NCI-H128 (cell line): ENCODE results near the gene TBC1D22B.
A peak's percentile ranks its signal among the peaks of the same experiment; 100 is the strongest.

Experiments
- DNase-seq: peaks from one replicate; lab custom pipeline; 2025; ENCODE audit not compliant: unreplicated experiment; lab: John Stamatoyannopoulos, UW

The TBC1D22B gene

DNA sequence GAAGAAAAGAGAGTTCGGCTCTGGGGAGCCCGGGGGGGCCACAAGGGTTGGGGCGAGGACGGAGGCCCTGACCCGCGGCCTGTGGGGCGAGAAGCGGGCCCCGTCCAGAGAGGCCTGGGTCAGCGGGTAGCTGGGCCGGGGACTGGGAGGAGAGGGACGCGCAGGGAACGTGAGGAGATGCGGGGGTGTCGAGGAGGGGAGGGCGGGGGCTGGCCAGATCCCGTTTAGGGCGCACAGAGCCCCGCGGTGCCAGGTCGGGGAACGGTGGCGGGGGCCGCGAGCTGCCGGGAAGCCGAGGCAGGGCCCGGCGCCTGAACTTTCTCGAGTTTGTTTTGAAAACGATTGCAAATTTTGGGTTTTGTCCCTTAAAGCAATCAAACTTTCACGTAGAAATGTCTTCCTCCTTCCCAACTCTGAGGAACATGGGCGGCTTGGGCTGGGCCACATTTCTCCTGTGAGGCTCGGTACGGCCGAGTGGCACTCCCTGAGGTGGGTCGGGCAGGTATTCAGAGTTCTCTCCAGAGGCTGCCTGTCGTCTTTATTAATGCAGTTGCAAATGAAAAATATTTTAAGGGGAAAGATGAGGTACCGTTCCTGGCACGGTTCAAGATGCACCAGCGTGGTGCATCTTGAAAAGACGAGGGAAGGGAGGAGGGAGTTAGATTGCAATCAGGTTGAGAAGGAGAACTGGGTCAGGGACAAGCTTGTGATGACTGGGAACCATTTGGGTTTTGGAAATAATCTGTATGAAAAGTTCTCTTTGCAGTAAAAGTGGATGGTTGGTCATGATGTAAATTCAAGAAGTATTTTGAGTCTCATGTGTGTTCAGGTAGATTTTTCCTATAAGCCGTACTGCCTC is 97.2 kb downstream of the TBC1D22B start:
- no peak for DNase-seq

DNA sequence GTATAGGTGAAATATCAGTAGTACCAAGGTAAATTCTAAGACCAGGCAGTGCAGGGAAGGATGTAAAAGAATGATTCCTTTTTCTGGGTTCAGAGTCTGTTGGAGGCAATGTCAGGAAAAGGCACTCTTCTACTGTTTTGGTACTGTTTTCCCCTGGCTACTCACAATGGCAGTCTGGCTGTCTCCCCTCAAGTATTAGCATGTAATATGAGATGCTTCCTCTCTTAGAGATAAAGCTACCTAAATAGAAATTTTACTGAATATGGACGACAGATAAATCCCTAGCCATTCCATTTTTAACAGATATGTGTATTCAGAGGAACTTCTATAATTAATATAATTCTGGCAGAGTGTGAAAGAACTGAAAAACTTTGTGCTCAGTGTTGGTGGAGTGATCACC is 99.7 kb downstream of the TBC1D22B start:
- DNase-seq: no peak

DNA sequence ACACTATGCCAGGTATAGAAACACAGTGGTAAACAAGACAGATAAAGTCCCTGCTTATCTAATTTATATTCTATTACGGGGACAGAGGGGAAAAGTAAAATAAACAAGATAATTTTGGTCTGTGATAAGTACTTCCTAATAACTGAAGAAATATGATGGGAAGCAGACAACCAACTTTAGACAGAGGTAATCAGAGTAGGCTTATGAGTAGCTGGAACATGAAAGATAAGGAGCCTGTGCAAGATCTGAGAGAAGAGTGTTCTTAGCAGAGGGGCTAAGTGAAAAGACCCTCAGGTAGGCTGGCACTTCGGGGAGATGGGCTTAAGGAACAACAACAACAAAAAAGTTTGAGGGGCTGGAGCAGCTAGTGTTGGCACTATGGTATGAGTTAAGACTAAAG is 100.3 kb downstream of the TBC1D22B start:
- DNase-seq: no peak

DNA sequence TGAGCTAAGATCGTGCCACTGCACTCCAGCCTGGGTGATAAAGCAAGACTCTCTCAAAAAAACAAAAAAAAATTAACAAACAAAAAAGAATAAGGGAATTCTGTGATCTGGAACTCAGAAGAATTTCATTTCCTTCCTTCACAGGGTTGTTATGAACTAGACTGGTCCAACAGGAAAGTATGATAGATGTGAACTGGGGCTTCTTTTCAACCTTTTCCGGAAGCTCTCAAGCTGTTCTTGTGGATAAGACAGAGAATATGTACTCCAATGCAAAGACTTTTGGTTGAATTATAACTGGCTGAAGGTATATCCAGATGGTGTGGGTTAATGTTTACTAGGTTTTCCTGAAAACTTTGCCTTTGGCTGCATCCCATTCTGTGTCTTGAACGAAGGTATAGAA is 101.5 kb downstream of the TBC1D22B start:
- no peak for DNase-seq

DNA sequence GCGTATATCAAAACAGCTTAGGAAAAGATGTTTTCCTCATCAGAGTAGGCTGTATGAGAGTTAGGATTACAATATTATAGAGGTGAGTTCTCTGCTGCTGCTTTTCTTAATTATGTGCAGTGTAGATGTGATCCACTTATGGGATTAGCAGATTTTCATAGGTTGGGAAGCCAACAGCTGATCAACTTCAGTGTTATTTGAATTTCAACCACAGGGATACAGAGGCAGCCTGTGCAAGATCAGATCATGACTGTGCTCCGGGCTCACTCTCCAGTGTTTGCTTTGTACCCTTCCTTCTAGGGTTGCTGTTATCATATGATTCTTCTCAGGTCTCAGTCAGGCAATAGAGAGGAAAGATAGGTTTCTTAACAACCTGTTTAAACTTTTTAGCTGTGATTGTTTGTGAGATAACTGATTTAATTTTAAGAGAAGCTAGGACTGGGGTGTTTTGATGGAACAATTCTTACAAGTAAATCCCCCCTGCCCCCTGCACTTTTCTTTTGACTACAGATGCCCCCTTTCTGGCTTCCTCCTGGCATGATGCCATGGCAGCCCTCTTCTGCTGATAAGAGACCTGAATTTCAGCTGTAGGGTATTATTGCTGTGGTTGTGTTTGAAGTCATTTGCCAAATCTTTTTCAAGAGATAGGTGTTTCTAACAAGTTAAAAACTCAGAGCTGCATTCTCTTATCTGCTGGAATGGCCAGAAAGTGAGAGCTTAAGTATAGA is 104.7 kb downstream of the TBC1D22B start:
- no peak for DNase-seq

DNA sequence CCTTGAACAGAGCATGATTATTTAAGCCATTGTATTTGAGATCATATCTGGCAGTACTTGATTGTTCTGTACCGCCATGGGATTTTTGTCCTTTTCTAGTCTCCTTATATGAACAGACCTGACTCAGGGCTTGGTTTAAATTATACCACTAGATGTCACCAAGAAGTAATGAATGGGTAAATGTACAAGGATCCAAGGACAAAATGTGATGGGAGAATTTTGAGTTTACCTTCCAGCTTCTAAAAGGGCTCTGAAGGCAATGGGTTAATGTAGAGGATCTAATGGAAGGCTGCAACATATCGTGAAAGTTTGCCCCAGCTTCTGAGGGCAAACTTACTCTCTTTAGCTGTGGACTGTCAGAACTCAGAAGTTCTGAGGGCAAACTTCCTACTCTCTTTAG is 108.2 kb downstream of the TBC1D22B start:
- no peak for DNase-seq

DNA sequence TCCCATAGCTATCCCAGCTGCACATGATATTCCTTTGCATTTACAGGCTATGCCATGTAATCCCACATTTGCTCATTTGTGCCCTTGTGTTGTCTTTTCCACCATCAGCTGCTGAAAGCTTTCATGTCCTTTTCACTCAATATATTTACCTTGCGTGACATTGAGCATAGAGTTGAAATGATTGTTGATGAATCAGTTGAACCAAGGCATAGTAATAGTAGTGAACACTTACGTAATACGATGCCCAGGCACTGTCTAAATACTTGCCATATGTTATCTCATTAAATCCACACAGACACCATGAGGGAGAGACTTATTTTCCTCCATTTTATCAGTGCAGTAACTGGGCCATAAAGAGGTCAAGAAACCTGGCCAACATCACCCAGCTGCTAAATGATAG is 109.3 kb downstream of the TBC1D22B start:
- no peak for DNase-seq

DNA sequence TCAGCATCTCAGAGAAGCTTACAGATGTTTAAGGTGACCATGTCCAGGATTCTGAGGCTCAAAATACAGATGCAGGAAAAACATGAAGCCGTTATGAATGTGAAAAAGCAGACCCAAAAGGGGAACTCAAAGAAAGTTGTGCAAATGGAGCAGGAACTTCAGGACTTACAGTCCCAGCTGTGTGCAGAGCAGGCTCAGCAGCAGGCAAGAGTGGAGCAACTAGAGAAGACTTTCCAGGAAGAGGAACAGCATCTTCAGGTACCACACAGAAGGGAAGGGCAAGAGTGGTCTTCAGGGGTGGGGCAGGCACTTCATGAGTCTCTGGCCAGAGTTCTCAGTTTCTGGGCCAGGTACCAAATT is 111.4 kb downstream of the TBC1D22B start:
- DNase-seq: no peak

DNA sequence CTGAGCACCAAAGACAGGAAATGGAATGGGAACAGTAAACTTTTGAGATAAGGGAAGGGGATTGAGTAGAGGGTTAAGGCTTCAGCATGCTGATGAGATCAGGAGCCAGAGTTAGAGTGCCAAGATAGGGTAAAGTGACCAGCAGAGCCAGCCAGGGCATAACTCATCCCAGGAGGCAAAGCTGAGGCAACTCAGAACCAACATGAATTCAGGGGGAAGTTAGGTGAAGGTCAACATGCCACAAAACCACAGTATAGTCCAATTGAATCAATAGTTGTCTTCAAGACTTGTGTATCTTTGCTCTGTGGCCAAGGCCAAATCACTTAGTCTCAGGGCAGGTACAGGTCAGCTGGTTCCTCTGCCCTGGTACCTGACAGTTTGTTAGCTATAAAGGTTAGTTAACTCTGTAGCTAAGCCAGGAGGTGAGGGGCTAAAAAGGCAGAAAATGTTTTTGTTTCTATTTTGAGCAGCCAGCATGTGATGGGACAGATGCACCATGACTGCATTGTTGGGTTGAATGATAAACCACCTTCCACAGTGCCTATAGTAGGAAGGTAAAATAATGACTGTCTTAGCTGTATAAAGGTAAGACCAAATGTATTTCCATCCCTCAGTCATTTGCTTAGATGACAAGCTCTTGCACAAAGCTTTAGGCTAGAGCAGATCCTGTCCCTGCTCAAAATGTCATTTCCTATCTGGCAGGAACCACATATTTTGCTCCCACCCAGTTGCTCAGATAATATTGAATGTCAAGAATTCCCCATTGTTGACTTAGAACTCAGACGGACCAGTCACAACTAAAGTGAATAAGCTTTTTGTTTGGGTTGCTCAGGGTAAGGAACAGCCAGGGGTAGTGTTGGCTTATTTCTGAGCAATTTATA is 112.0 kb downstream of the TBC1D22B start:
- no peak for DNase-seq

DNA sequence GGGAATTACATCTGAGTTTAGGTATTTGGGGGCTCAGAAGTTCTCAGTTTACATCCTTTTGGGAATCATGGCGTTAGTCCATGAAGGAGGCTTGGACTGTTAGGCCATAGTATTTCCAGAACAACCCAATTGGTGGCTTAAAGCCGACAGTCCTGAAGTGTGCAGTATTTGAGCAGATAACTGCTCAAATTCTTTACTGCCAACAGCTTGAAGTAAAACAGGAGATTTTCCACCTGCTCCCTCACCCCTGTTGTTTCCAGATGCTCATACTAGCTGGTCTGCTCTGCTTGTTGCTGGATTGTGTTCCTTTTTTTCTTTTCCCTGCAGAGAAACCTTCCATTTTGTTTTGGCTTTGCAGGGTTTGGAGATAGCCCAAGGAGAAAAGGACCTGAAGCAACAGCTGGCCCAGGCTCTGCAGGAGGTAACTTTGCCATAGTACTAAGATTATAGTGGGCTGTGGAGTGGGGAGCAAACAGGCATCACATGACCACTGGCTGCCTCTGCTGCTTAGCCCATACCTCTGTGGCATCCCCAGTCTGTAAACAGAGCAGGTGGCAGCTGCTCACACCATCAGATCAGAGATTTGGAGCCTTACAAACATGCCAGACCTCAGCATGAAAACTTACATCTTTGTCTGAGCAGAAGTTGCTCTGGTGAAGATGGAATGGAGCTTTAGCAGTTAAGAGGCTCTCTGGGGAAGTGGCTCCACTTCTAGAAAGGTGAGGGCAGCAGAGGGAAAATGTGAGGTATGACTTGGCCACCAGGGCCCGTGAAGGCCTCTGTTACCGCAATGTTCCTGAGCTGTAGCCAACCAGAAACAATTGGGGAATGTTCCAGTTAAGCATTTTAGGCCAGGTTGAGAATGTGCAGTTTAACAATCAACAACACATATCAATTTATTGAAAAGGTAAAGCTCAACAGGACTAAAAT is 113.8 kb downstream of the TBC1D22B start:
- DNase-seq: no peak

DNA sequence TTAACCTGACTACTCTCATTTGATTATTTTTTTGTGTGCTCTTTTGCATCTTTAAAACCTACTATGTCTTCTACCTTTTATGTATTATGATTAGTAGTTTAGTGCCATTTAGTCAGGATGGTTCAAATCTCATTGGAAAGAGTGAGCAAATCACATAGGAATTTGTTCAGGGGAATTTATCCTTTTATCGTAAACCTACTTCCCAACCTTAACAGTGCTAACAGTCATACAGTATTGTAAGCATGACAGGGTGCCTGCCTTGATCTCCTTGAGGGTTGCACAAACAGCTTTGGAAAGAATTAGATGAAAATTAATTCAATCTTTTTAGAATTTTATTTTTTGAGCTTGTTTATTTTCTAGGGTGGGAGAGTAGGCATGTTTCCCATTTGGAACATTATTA is 114.5 kb downstream of the TBC1D22B start:
- no peak for DNase-seq

DNA sequence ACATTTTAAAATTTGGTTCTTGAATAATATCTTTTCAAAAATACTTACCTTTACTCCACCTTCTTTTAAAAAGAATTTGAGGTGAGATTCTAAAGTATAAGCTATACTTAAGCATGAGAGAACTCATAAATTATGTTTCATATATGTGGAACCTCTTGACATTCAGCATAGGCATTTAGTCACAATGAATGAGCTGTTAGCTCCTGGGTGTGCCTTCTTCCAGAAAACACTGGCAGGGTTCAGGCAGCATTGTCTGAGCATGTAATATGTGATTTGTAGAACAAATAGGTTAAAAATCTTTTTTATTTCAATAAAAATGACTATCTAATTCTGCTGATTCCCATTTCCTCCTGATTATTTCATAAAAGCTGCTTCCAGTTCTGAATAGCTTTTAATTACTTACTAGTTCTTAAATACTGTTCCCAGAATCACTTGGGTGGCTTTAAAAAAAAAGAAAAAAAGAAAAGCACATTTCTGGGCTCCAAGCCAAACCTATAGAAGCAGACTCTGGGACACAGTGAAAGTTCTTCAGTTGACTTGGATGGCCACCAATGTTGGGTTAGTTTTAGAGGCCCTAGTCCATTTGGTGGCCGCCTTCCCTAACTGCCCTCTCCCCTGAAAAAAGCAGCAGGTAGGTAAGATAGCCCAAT is 116.4 kb downstream of the TBC1D22B start:
- DNase-seq: no peak

DNA sequence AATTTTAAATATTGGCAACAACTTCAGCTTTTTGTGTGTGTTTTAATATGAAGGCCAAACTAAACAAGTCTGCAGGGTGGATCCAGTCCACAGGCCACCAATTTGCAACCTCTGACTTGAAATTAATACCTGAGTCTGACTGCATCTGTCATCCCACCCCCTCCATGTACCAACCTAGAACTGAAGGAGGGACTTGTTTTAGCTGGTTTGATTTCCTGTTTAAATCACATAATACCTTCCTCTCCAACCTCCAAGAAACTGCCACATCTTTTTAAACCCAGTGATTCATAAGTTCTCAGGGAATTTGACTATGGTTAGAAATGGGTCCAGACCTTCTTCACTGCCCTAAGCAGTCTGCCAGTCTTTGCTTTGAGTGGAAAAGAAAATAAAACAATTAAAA is 117.8 kb downstream of the TBC1D22B start:
- DNase-seq: no peak

DNA sequence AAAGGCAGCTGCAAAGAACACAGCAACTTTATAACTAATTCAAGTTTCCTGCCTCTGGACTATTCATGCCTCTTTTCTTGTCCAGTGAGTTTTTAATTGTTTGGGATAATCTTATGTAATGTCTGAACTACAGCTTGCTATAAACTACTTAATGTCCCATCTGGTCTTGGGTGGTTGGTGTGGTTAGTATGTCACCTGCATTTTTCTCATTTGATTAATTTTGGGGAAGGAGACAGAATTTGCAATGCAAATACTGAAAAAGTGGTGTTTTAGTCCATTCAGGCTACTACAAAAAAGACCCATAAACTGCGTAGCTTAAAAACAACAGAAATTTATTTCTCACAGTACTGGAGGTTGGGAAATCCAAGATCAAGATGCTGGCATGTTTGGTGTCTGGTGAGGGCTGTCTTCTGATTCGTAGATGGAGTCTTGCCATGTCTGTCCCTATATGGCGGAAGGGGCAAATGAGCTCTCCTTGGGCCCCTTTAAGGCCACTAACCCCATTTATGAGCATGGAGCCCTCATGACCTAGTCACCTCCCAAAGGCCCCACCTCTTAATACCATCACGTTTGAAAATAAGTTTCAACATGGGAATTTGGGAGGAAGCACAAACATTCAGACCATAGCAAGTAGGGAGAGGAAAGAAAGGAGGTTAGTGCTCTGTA is 118.6 kb downstream of the TBC1D22B start:
- no peak for DNase-seq

DNA sequence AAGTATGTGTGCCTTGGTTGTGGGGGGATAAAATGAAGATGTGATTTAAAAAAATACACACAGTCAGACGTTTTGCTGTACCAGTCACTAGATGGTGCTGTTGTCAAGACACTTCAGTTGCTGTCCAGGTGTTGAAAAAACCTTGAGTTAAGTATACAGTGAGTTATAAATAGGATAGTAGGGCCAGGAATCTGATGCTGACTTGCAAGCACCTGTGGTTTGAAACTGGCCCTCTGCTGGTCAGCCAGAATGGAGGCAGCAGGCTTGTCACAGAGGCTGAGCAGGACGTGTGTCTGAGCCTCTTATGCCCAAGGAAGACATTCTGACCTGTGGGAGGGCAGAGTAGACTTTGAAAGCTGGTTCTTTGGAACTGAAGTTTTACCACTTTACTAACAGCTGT is 124.0 kb downstream of the TBC1D22B start:
- DNase-seq: peak; percentile 50
